Muscle of arm (tissue), 12 donors: ENCODE measurements around the gene SNN. TPM values are rescaled to one million over a fixed set of nuclear protein-coding genes. Genes with fewer than 3 reads are reported as not detected.

Source experiments
- DNase-seq: peaks from one replicate; pipeline ENCODE4 v3.0.0-alpha.2; 2013
- polyA plus RNA-seq, 12 donors: library from polyadenylated mRNA; unstranded; fragments of 120-200 nt; gene quantifications; one replicate each; pipeline ENCODE4 v1.2.1, GENCODE V29; 2013; ENCODE audit not compliant: insufficient read length in 12 of 12

Gene SNN
- polyA plus RNA-seq, 12 donors = 19.3 to 33.2 (median 23.8) TPM; not detected in 1

DNA sequence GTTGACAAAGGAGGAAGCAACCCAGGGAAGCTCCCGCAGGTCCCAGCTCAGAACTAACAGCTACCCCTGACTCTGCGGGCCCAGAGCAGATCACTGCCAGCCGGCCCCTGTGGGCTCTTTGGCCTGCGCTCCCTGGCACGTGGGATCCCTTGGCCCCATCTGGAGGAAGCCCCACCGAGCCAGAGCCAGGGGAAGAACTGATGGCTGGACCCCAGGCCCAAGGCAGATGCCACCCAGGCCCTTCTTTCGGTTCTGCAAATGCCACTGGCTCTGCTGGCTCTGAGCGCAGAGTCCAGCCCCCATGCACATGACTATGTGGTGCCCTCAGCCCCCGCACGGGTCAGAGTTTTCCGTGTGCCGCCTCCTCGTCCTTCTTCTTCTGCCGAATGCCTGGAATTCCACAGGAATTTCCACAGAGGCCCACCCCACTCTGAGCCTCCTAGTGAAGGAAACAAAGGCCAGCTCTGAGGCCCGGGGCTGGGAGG, 35.8 kb upstream of the SNN start:
- DNase-seq = peak; percentile 56

DNA sequence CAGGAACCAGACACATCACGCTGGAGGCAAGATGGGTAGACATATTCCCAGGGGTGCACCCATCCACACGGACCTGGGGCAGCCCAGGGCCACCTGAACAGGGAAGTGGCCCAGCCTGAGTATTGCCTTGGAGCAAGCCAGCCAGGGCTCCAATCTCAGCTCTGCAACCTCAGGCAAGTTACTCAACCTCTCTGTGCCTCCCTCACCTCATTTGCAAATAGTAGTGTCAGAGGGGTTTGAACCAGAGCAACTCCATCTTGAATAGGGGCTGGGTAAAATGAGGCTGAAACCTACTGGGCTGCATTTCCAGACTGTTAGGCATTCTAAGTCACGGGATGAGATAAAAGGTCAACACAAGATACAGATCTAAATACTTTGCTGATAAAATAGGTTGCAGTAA, 35.1 kb upstream of the SNN start:
- no peak for DNase-seq

DNA sequence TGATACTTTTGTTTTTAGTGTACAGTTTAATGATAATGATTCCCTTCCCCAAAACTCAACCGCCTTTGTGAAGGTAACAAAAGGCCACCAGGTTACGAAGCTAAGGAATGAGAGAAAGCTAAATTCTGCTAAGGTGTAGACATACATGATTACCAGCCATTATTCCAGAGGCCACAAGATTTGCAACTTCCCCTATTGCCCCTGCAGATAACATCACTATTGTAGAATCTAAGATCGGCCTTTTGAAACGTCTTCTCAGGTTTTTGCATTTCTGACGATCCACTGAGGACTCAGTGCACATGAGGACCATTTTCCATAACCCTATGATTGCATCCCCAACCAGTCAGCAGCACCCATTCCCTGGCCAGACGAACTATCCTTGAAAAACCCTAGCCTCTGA, 33.9 kb upstream of the SNN start:
- no peak for DNase-seq

DNA sequence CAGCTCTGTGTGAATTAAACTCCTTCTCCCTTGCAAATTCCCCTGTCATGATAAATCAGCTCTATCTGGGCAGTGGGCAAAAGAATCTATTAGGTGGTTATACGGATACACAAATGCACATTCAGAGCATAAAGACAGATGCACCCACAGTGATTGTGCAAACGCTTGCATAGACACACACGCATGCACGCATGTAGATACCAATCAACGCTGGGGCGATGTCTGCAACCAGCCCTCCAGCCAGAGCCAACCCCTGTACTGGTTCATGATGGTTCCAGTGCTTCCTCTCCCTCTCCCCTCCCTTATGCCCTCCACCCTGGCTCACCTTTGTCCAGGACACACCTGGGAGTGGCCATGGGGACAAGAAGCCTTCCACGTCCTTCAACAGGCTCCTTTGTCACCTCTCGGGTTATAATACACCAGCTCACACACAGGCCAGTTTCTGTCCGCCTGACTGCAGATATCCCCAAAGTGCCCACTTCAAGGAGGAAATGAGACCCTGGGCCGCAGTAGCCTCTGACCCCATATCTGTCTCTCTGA, 33.1 kb upstream of the SNN start:
- DNase-seq = no peak

DNA sequence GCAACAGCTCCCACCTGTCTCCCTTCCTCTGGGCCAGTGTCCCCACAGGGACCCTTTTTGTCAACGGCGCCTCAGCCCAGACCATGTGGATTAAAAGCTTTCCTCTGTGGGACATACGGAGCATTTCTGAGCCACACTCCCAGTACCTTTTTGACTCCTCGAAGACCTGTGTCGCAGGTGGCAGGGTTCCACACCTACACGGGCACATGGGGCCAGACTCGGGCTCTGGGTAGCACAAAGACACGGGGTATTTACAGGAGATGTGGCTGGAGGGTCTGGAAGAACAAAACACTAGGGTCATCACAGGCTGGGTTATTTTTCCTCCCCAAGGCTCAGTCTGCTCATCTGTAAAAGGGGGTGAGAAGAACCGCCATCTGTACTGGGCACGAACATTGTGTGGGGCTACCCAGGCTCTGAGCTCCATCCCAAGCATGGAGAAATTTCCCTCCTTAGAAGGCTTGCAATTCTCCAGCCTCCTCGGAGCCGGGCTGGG, 32.5 kb upstream of the SNN start:
- DNase-seq = no peak

DNA sequence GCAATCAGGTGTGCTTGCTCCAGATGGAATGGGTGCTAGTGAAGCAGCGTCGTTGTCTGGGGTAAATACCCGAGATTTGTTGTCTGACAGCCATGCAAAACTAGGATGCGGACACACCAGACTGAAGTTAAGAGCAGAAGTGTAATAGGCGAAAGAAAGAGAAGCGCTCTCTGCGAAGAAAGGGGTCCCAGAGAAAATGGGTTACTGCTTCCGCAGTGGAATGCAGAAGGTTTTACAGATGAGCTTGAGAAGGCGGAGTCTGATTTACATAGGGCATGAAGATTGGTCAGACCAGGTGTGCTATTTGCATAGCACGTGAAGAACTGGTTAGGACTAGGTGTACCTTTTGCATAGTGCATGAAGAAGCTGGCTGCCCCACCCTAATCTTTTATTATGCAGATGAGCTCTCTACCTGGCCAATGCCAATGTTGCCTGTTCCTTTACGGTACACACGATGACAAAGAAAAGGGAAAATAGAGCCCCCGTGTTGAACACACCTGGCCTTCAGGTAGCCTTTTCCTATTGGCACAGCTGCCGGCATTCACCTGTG, 32.0 kb upstream of the SNN start:
- no peak for DNase-seq

DNA sequence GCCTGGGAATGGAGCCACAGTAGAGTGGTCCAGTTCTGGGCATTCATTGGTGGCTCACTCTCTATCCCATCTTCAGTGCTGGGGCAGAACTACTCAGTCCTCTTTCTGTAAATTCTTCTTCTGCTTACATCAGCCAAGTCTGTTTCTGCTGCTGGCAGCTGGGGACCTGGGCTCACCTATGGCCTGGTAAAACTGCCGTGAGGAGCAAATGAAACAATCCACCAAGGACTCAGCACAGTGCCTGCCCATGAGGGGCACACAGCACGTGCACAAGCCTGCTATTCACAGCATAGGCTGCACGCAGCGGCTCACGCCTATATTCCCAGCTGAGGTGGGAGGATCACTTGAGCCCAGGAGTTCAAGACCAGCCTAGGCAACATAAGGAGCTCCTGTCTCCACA, 30.9 kb upstream of the SNN start:
- no peak for DNase-seq

DNA sequence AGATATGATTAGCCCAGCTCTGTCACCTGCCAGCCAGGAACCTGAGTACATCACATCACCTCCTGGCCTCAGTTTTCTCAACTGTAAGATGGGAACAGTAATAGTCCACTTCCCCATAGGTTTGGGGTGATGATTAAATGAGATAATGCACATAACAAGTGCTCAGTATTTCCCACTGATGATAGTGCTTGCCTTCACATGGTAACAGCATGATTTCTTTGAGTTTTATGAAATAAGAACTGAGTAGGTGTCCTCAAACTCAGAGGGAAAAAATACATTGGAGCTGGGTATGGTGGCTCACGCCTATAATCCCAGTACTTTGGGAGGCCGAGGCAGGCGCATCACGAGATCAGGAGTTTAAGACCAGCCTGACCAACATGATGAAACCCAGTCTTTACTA, 30.1 kb upstream of the SNN start:
- no peak for DNase-seq

DNA sequence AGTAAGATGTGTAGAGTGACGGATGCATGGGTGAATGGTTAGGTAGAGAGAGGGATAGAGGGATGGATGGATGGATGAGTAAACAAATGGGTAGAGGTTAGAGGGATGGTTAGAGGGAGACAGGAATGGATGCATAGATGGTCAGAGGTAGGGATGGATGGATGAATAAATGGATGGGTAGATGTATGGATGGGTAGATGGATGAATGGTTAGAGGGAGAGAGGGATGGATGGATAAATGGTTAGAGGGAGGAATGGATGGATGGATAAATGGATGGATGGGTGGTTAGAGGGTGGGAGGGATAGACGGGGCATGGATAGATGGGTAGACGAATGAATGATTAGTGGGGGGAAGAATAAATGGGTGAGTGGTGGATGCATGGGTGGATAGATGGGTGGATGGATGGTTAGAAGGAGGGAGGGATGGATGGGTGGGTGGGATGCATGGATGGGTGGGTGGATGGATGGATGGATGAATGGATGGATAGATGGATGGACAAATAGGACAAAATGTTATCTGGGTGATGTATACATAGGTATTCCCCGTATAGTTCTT, 29.2 kb upstream of the SNN start:
- no peak for DNase-seq

DNA sequence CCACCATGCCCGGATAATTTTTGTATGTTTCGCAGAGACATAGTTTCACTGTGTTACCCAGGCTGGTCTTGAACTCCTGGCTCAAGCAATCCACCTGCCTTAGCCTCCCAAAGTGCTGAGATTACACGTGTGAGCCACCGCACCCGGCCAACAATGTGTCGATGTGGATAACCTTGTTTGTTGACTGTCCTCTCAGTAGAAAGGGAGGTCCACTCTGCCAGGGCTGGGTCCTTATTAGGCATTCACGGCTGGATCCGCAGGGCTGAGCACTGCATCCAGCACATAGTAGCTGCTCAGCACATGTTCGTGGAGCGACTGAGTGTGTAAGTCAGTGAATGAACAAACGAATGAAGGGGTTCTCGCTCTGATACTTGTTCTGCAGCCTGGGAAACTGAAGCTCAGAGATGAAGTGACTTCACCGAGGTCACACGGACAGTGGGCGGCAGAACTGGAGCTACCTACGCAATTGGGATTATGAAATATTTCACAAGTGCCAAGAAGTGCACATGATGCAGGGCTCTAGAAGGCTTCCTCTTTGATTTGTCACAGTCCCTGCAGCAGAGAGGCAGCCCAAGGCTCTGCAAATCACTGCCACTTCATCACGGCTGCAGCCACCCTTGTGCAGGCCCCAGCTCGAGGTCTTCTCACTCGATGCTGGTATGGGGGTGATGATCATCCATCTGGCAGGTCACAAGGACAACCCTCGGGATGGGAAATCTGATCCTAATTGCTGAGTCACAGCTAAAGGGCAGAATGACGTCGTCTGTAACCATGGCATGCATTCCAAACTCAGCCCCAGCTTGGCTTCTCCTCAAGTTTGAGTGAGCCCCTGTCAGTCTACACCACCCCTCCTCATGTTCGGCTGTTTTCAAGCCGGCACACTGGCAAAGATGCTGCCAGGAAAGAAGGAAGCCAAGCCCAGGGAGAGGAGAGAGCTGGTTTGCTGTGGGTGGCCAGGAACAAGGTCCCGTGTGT, 28.0 kb upstream of the SNN start:
- DNase-seq = peak; percentile 77

DNA sequence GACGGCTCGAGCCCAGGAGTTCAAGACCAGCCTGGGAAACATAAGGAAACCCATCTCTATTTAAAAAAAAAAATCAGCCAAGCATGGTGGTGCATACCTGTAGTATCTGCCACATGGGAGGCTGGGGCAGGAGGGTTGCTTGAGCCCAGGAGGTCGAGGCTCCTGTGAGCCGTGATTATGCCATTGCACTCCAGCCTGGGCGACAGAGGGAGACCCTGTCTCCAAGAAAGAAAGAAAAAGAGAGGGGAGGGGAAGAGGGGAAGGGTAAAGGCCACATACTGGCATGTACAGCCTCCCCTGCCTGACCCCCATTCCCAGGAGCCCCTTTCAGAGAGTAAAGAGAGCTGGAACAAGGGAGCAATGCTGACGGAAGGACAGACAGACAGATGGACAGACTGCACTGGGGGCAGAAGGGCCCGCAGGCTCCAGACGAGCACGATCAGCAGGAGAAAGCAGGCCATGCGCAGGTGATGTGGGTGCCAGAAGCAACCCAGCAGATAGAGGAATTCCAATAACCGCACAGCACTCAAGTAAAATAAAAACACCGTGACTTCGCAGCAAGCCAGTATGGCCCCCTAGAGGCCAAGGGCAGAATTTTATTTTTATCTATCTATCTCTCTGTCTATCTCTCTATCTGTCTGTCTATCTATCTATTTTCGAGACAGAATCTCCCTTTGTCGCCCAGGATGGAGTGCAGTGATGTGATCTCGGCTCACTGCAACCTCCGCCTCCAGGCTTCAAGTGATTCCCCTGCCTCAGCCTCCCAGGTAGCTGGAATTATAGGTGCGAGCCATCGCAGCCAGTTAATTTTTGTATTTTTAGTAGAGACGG, 27.1 kb upstream of the SNN start:
- DNase-seq = peak; percentile 57

DNA sequence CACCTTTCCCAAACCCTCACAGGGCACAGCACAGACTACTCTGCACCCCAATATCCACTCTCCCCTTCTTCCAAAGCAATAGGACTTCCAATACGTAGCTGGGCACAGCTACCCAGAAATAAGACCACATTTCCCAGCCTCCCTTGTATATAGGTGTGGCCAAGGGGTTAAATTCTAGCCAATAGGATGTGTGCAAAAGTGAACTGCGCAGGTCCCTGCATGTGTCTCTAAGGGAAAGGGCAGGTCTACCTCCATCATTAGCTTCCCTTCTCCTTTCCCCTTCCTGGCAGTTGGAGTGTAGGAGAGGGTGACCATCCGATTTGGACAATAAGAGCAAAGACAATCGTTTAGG, 25.5 kb upstream of the SNN start:
- DNase-seq = no peak

DNA sequence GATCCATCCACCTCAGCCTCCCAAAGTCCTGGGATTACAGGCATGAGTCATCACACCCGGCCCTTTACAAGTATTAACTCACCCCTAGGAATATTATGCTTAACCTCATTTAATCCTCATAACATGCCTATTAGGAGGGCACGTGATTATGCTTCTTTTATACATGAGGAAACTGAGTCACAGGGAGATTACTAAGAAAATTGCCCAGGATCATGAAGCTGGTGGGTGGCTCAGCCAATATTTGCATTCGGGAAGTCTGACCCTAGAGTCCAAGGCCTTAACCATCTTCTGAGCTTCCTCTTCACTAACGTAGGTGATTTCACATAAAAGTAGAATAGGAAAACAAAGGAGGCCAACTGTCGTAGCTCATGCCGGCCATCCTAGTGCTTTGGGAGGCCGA, 19.0 kb upstream of the SNN start:
- no peak for DNase-seq

DNA sequence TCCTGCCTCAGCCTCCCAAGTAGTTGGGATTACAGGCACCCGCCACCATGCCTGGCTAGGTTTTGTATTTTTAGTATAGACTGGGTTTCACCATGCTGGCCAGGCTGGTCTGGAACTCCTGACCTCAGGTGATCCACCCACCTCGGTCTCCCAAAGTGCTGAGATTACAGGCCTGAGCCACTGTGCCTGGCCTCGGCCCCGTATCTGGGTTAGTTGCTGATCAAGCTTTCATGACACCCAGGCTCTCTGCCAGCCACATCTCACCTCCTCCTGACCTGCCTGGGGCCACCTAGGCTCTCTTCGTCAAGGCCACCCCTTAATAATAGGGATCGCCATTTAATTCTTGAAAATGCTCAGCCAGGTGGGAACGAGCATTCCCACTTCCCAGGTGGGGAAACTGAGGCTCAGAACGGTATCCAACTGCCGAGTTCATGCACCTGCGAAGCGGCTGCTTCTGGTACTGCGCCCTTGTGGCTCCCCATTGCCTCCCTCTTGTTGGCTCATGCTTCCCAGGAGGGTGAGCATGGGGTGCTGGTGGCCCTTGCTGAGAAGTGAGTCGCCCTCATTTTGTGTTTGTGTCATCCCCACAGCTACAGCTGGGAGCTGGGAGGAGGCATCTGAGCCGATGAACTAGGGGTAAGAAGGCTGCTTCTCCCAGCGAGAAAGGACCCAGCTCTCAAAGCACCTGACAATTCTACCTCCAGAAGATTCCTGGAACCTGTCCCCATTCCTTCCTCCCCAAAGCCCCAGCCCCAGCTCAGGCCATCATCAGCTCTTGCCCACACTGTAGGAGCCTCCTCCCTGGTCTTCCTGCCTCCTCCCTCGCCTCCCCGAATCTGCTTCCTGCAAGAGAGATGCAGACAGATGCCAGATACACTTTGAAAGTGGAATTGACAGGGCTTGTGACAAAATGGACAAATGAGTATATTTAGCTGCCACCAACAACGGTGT, 17.3 kb upstream of the SNN start:
- no peak for DNase-seq

DNA sequence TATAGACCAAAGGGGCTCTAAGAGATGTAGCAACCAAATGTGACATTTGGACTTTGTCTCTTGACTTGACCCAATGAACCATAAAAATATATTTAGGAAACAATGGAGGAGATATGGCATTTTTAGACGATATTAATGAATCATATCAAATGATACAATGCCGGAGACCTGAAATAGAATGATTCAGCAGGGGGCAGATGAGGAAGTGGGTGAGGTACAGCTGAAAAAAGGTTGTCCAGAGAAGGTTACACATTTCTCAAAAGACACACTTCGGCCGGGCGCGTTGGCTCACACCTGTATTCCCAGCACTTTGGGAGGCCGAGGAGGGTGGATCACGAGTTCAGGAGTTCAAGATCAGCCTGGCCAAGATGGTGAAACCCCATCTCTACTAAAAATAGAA, 16.5 kb upstream of the SNN start:
- no peak for DNase-seq

DNA sequence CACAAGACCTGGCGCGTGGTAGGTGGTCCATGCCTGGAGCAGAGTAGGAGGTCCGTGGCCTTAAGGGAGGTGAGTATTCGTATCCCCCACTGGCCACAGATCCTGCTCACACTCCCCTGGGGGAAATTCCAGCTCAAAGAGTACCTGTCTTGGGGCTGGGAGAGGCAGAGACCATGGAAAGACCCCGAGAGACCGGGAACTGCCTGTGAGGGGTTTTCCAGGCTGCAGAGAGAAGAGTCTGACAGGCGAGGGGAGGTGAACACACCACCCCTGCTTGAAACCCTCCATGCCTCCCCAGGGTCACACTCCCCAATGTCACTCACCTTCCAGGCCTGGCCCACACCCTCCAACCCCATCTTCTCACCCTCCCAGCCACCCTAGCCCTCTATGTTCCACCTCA, 12.6 kb upstream of the SNN start:
- DNase-seq = no peak

DNA sequence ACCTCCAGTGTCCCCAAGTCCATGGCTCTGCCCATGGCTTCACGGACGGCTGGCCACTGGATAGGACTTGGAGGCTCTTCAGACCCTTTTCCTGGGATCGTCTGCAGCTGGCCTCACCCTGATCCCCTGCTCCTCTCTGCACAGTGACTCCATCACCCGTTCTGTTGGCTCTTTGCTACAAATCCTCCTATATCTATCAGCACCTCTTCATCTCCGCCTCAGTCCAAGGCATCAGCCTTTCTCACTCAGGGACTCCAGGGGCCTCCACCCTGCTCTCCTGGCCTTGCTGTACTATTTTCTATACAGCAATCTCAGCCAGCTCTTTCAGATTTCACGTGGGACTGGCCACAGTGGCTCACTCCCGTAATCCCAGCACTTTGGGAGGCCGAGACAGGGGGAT, 10.7 kb upstream of the SNN start:
- no peak for DNase-seq

DNA sequence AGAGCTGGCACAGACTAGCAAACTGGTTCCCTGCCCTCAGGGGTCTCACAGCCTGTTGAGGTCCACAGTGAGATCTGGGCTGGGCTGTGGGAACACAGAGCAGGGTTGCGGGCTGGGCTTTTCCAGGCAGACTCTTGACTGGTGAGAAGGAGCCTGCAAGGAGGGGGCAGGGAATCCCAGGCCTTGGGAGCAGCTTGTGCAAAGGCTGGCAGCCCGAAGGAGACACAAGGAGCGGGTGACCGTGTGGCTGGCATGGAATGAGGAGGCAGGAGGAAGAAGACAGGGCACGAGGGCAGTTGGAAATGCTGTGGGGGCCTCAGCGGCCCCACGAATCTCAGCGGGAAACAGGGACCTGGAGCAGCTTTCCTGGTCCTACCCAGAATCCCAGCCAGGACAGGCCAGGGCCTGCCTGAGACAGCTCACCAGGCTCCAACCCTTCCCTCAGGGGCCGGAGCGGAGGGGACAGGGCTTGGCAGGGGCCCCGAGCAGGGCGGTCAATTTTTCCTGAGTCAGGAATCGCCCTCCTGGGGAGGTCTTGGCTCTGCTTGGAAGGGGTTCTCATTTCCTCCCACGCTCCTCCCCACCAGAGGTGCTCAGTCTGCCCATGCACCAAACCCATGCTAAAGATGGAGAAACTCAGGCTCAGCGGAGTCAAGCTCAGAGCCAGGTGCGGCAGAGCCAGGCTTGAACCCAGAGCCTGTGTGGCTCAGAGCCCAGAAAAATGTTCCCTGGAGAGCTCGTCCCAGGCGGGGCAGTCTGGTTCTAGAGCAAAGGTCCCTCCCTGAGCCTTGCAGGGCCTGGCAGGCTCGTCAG, 9.2 kb upstream of the SNN start:
- DNase-seq = no peak

DNA sequence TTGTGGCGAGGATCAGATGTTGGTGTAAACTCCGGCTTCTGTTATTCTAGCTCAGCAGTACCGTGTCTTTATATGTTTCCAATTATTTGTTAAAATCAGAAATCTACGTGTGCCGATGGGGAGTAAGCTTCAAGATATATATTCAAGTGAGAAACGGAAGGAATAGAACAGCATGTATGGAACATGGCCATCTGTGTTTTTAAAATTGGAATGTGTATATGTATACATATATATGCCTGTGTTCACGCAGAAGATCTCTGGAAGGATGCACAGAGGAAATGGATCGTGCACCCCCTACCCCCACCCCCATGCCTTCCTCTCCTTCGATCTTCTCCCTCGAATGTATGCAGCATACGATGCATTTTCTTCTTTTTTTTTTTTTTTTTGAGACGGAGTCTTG, 7.7 kb upstream of the SNN start:
- DNase-seq = no peak

DNA sequence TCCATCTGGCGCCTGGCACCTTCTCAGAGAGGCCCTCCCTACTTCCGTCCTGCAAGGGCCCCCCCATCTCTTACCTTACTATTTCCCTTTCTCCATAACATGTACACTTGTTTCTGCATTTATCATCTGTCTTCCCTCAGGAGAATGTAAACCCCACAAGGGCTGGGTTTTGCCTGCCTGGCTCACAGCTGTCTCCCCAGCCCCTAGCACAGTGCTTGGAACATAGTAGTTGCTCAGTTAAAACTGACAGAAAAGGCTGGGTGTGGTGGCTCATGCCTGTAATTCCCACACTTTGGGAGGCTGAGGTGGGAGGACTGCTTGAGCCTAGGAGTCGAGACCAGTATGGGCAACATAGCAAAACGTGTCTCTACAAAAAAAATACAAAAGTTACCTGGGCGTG, 5.7 kb upstream of the SNN start:
- no peak for DNase-seq
